Measurements from ENCODE around the gene ENGASE.

DNA sequence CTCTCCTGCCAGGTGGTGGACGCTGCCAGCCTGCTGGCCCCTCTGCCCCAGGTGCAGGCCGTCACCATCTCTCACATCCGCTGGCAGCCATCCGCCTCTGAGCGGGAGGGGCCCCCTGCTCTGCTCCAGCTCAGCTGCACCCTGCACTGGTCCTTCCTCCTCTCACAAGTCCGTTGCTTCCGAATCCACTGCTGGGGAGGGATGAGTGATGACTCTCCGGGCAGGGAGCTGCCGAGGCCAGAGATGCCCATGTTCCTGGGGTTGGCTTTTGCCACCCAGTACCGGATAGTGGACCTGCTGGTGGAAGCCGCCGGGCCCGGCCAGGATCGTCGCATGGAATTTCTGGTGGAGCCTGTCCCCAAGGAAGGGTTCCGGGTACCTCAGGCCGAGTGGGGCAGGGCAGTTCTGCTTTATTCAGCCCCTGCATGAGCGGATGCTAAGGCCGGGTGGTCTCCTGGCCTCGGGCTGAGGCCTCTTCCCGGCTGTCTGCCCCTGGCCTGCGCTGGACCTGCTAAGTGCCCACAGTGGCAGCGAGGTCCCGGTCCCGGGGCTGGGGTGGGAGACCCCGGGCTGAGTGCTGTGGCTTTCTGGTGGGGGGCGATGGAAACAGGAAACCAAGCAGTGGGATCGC lies 11.4 kb downstream of the ENGASE start:
- TF ChIP-seq, protein P1, sequence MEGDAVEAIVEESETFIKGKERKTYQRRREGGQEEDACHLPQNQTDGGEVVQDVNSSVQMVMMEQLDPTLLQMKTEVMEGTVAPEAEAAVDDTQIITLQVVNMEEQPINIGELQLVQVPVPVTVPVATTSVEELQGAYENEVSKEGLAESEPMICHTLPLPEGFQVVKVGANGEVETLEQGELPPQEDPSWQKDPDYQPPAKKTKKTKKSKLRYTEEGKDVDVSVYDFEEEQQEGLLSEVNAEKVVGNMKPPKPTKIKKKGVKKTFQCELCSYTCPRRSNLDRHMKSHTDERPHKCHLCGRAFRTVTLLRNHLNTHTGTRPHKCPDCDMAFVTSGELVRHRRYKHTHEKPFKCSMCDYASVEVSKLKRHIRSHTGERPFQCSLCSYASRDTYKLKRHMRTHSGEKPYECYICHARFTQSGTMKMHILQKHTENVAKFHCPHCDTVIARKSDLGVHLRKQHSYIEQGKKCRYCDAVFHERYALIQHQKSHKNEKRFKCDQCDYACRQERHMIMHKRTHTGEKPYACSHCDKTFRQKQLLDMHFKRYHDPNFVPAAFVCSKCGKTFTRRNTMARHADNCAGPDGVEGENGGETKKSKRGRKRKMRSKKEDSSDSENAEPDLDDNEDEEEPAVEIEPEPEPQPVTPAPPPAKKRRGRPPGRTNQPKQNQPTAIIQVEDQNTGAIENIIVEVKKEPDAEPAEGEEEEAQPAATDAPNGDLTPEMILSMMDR (IDR thresholded peaks at IDR 0.05) = no peak
- TF ChIP-seq POLR2A (IDR thresholded peaks at IDR 0.05) = no peak

All from body of pancreas (tissue), 4 donors.